Suprapubic skin (tissue), 4 donors: ENCODE results near the gene CENATAC. TPM values are rescaled to one million over a fixed set of nuclear protein-coding genes. Genes with fewer than 3 reads are reported as not detected.
"Not testable (repeated sequence)": the region's sequence is repeated elsewhere in the genome, so short reads cannot be mapped to it uniquely, and the experiment has no call there.

Experiments
- DNase-seq, 2 donors: peaks; one replicate each; pipeline ENCODE4 v3.0.0-alpha.2; 2019; ENCODE audit warnings: low spot score in 2 of 2
- H3K27ac ChIP-seq: fragments of 200-600 bp; sonication (generic); one replicate; pipeline ENCODE4 v1.5.1; 2019
- H3K27me3 ChIP-seq: fragments of 200-600 bp; sonication (generic); one replicate; pipeline ENCODE4 v1.5.1; 2019
- H3K36me3 ChIP-seq: fragments of 200-600 bp; sonication (generic); one replicate; pipeline ENCODE4 v1.5.1; 2019
- H3K4me1 ChIP-seq: fragments of 200-600 bp; sonication (generic); one replicate; pipeline ENCODE4 v1.5.1; 2019
- H3K4me3 ChIP-seq: fragments of 200-600 bp; sonication (generic); one replicate; pipeline ENCODE4 v1.5.1; 2019; ENCODE audit warnings: mild to moderate bottlenecking
- H3K9me3 ChIP-seq: fragments of 200-600 bp; sonication (generic); one replicate; pipeline ENCODE4 v1.5.1; 2019
- EP300 ChIP-seq: sonication (generic); formaldehyde crosslinking; IDR thresholded peaks from one replicate; pipeline ENCODE4 v1.6.1; 2017; ENCODE audit warnings: antibody characterized with exemption
- POLR2A ChIP-seq, 2 donors: fragments of 450-650 bp; IDR thresholded peaks; one replicate each; pipeline ENCODE4 v1.6.1; 2017; ENCODE audit warnings: antibody characterized with exemption in 2 of 2, mild to moderate bottlenecking in 2 of 2, moderate library complexity in 2 of 2
- POLR2AphosphoS5 ChIP-seq, 3 donors: sonication (generic); formaldehyde crosslinking; IDR thresholded peaks; one replicate each; pipeline ENCODE4 v1.6.1; 2017; ENCODE audit warnings: antibody characterized with exemption in 3 of 3
- WGBS: methylation state at CpG from one replicate; pipeline ENCODE4 v1.1.5; 2018; 5-methylcytosine and 5-hydroxymethylcytosine counted together
- total RNA-seq, 4 donors: library from RNA; depleted of rRNA; stranded (reverse); fragments of >200 nt; gene quantifications; one replicate each; pipeline ENCODE4 v1.1.0, GENCODE V29; 2016
- TF ChIP-seq, protein P1 (sequence below), 2 donors: fragments of 200-600 bp in 1 of 2; fragments of 450-650 bp in 1 of 2; sonication (generic) in 1 of 2; IDR thresholded peaks; one replicate each; pipeline ENCODE4 v1.5.1; 2016 to 2019; ENCODE audit warnings: antibody characterized with exemption in 2 of 2, mild to moderate bottlenecking in 1 of 2, moderate library complexity in 1 of 2

Gene CENATAC
- total RNA-seq, 4 donors from 2014 or later, result 26.0 to 136 (median 49.8) TPM

DNA sequence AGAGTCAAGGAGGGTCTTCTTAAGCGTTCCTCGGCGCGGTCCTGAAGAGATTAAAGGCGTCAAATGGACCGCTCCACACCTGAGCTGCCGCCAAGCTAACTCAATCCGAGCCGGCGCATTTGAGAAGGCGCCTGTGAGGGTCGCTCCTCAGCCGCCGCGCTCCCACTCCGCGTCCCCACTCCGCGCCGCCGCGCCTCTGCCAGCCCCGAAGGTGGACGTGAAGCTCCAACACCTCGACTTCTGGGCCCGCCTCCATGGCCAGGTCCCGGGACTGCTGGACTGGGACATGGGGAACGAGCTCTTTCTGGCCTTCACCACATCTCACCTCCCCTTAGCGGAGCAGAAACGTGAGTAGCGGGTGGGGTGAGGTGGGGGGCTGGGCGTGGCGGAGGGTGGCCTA lies 26.3 kb upstream of the CENATAC start, which contains the start of gene FOXR1:
Gene FOXR1 (plus strand): TSS at position 116 of the 400 bp plus-strand sequence. CDS start 171 bp downstream, at position 287.
- Histone ChIP-seq H3K27me3 (peaks cover 8% of the 10 kb centered on the region), H3K4me3 (no peak within 1 kb of the TSS), H3K27ac (no peak within 1 kb of the TSS), H3K36me3 (no peaks in the 10 kb centered on the region), H3K9me3 (no peaks in the 10 kb centered on the region), H3K4me1 (no peaks in the 10 kb centered on the region)
- no peak for DNase-seq
- 53% methylated on average over 6 of the region's 33 CpGs for WGBS
- TF ChIP-seq, protein P1, sequence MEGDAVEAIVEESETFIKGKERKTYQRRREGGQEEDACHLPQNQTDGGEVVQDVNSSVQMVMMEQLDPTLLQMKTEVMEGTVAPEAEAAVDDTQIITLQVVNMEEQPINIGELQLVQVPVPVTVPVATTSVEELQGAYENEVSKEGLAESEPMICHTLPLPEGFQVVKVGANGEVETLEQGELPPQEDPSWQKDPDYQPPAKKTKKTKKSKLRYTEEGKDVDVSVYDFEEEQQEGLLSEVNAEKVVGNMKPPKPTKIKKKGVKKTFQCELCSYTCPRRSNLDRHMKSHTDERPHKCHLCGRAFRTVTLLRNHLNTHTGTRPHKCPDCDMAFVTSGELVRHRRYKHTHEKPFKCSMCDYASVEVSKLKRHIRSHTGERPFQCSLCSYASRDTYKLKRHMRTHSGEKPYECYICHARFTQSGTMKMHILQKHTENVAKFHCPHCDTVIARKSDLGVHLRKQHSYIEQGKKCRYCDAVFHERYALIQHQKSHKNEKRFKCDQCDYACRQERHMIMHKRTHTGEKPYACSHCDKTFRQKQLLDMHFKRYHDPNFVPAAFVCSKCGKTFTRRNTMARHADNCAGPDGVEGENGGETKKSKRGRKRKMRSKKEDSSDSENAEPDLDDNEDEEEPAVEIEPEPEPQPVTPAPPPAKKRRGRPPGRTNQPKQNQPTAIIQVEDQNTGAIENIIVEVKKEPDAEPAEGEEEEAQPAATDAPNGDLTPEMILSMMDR (IDR thresholded peaks at IDR 0.05), result no peak

DNA sequence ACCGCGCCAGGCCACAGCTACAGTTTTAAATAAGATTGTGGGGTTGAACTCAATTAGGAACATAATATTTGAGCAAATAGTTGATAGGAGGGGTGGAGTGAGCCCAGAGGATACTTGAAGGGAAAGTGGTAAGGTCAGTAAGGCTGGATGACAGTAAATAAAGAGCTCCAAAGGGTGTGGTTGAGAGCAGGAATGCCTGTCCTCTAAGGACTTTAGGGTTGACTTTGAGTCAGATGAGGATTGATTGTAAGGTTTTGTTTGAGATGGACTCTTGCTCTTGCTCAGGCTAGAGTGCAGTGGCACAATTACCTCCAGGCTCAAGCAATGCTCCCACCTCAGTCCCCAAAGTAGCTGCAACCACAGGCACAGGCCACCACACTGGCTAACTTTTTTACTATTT lies 24.0 kb upstream of the CENATAC start:
- Histone ChIP-seq H3K27ac (no peak overlapping the region), H3K9me3 (no peaks in the 10 kb centered on the region), H3K4me1 (no peaks in the 10 kb centered on the region), H3K27me3 (peaks cover 8% of the 10 kb centered on the region), H3K4me3 (no peak overlapping the region), H3K36me3 (no peaks in the 10 kb centered on the region)
- no peak for DNase-seq
- TF ChIP-seq POLR2AphosphoS5 (IDR thresholded peaks at IDR 0.05) (no peak), EP300 (no peak), POLR2A (IDR thresholded peaks at IDR 0.05) (no peak)
- TF ChIP-seq, protein P1 (IDR thresholded peaks at IDR 0.05), result no peak
- WGBS, result 98% methylated on average over 2 of the region's 2 CpGs

DNA sequence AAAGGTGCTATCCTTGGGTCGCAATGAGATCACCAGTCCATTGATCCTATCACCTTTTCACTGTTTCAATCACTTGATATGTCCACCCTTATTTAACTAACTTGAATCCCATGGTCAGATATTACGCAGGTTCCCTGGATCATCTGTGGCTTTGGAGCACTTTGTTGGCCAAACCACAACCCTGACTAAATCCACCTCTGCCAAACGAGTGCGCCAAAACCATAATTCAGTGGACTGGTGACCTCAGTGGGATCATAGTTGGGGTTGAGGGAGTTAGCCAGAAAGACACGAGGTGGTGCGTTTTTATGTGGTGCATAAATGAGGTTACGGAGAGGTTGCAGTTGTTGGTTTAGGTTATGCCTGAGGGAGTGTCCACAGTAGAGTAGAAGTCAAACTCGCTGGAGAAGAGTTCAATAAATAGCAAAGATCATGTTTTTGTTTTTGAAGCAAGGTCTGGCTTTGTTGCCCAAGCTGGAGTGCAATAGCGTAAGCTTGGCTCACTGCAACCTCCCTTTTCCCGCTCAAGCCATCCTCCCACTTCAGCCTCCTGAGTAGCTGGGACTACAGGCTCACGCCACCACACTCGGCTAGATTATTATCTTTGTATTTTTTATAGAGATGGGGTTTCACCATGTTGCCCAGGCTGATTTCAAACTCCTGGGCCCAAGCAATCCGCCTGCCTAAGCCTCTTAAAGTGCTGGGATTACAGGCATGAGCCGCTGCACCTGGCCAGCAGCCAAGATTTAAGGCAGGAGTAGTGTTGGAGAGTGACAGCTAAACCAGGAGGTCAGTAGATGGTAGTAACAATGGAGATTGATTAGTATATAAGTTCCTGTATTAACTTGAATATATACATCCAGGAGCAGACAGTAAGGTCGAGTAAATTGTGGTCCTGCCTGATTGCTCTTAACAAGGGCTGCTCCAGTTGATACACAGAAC lies 21.9 kb upstream of the CENATAC start:
- no peak for DNase-seq
- Histone ChIP-seq H3K9me3 (no peaks in the 10 kb centered on the region), H3K27me3 (peaks cover 8% of the 10 kb centered on the region), H3K27ac (no peak overlapping the region), H3K4me1 (peaks cover 9% of the 10 kb centered on the region), H3K36me3 (no peaks in the 10 kb centered on the region), H3K4me3 (no peak overlapping the region)
- no peak for TF ChIP-seq POLR2A (IDR thresholded peaks at IDR 0.05)
- TF ChIP-seq POLR2AphosphoS5 (IDR thresholded peaks at IDR 0.05), result no peak
- no peak for TF ChIP-seq EP300
- TF ChIP-seq, protein P1 (IDR thresholded peaks at IDR 0.05), result no peak
- 85% methylated on average over 15 of the region's 15 CpGs for WGBS

DNA sequence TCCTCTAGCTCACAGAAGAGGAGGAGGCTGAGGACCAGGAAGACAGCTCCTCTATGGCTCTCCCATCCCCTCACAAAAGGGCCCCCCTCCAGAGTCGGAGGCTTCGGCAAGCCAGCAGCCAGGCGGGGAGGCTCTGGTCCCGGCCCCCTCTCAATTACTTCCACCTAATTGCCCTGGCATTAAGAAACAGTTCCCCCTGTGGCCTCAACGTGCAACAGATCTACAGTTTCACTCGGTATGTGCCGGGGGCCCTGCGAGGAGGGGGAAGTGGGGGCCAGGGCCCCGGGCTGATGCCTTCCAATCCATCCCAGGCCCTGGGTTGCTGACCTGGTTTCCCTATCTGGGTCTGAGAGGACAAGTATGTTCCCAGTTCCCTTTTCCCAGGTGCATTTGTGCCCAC lies 18.5 kb upstream of the CENATAC start:
- H3K9me3 ChIP-seq, result no peaks in the 10 kb centered on the region
- TF ChIP-seq POLR2A (IDR thresholded peaks at IDR 0.05) (no peak), POLR2AphosphoS5 (IDR thresholded peaks at IDR 0.05) (no peak)
- no peaks in the 10 kb centered on the region for H3K27me3 ChIP-seq
- no peak overlapping the region for H3K4me3 ChIP-seq
- H3K27ac ChIP-seq, result no peak overlapping the region
- 58% methylated on average over 9 of the region's 9 CpGs for WGBS
- H3K4me1 ChIP-seq, result peaks cover 9% of the 10 kb centered on the region
- no peaks in the 10 kb centered on the region for H3K36me3 ChIP-seq
- no peak for DNase-seq

DNA sequence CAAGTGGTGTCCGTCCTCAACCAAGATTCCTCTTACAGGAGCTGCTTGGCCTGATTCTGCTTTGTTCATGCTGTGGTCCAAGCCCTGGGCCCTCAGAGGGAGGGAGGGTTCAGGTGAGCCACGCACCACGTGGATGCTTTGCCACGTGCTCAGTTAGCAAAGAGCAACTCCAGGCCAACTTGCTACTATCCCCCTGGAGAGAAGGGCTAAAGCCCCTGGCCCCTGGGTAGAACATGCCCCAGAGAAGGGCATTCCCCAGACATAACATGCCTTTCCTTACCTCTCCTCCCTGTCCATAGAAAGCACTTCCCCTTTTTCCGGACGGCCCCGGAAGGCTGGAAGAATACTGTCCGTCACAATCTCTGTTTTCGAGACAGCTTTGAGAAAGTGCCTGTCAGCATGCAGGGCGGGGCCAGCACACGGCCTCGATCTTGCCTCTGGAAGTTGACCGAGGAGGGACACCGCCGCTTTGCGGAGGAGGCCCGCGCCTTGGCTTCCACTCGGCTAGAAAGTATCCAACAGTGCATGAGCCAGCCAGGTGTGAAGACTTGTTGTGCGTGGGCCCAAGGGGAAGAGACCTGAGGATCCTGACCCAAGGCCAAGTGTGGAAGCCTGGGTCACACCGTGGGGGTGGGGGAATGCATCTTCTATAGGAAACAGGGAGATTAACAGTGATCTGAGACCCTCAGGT lies 17.6 kb upstream of the CENATAC start:
- TF ChIP-seq POLR2A (IDR thresholded peaks at IDR 0.05), result no peak
- no peak for TF ChIP-seq EP300
- TF ChIP-seq, protein P1 (IDR thresholded peaks at IDR 0.05), result no peak
- no peak for TF ChIP-seq POLR2AphosphoS5 (IDR thresholded peaks at IDR 0.05)
- WGBS, result 27% methylated on average over 17 of the region's 21 CpGs
- Histone ChIP-seq H3K27me3 (no peaks in the 10 kb centered on the region), H3K4me3 (no peak overlapping the region), H3K27ac (no peak overlapping the region), H3K36me3 (no peaks in the 10 kb centered on the region), H3K9me3 (no peaks in the 10 kb centered on the region), H3K4me1 (peaks cover 9% of the 10 kb centered on the region)
- no peak for DNase-seq

DNA sequence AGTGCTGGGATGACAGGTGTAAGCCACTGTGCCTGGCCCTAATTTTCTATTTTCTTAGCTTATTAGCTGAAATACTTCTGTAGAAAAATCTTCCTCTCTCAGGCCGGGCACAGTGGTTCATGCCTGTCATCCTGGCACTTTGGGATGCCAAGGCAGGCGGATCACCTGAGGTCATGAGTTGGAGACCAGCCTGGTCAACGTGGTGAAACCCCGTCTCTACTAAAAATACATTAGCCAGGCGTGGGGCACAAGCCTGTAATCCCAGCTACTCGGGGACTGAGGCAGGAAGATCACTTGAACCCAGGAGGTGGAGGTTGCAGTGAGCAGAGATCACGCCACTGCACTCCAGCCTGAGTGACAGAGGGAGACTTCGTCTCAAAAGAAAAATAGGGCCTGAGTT lies 13.6 kb upstream of the CENATAC start:
- not testable (repeated sequence) for H3K4me3 ChIP-seq, H3K27ac ChIP-seq, H3K4me1 ChIP-seq, H3K9me3 ChIP-seq, H3K36me3 ChIP-seq, H3K27me3 ChIP-seq, DNase-seq
- WGBS, result 59% methylated on average over 8 of the region's 8 CpGs
